Mucosa of rectum (tissue), 2 donors: Measurements from ENCODE around the gene BTBD9.

Experiments
- H3K27ac ChIP-seq, 2 donors: one replicate each; pipeline ENCODE4 v1.7.0; 2013; ENCODE audit warnings: inconsistent platforms in 2 of 2, low read depth in 2 of 2, low read length in 2 of 2
- H3K27me3 ChIP-seq, 2 donors: one replicate each; pipeline ENCODE4 v1.7.0; 2013; ENCODE audit warnings: low read length in 2 of 2; ENCODE audit not compliant: control insufficient read depth in 2 of 2, insufficient read depth in 2 of 2
- H3K36me3 ChIP-seq, 2 donors: one replicate each; pipeline ENCODE4 v1.7.0; 2013; ENCODE audit warnings: low read length in 2 of 2; ENCODE audit not compliant: control insufficient read depth in 2 of 2, insufficient read depth in 2 of 2
- H3K4me1 ChIP-seq, 2 donors: one replicate each; pipeline ENCODE4 v1.7.0; 2013; ENCODE audit warnings: low read length in 2 of 2, mild to moderate bottlenecking in 1 of 2; ENCODE audit not compliant: control insufficient read depth in 2 of 2, insufficient read depth in 2 of 2
- H3K4me3 ChIP-seq, 2 donors: one replicate each; pipeline ENCODE4 v1.7.0; 2013; ENCODE audit warnings: low read length in 2 of 2
- H3K9ac ChIP-seq, 2 donors: one replicate each; pipeline ENCODE4 v1.7.0; 2013; ENCODE audit warnings: low read length in 2 of 2, low read depth in 1 of 2, mild to moderate bottlenecking in 1 of 2
- H3K9me3 ChIP-seq, 2 donors: one replicate each; pipeline ENCODE4 v1.7.0; 2013; ENCODE audit warnings: low read length in 2 of 2; ENCODE audit not compliant: control insufficient read depth in 2 of 2
- donor health status: healthy.
- donor health status: Normal muscosa, but diverticular disease.

The BTBD9 gene

DNA sequence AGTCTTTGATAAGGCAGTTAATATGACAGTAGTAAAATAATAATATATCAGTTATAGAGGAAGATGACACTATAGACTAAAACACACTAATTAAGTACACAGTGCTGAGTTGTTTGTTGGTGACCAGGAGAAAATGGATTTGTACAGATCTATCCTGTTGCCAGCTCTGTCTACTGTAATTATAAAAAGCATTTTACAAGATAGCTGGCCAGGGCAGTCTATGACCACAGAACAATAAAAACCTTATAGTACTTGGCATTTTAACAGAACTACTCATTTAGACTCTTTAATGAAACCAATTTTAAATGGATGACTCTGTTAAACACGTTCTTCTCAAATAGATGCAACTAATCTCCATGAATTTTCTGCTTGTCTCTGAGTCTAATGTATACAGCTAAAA, 367.5 kb downstream of the BTBD9 start:
- no peak overlapping the region for H3K4me3 ChIP-seq
- no peak overlapping the region for H3K27ac ChIP-seq
- no peaks in the 10 kb centered on the region for H3K36me3 ChIP-seq
- H3K27me3 ChIP-seq = no peaks in the 10 kb centered on the region
- no peaks in the 10 kb centered on the region for H3K9me3 ChIP-seq
- no peaks in the 10 kb centered on the region for H3K4me1 ChIP-seq
- H3K9ac ChIP-seq = no peak overlapping the region

DNA sequence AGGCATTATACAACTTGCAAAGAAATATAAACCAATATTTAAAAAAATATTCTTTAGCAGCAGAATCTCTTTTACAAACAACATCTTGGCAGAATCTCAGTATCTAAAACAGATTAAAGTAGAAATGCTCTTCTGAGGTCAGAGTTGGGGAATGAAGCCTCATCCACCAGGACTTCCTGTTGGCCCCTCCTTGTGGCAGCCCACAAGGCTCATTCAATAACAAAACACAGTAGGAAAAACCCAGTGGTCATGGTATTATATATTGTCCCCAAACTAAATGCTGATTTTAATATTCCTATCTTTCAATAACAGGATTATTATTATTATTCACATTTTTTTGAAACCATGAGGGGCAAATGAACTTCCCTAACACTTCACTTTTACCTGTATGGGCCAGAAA, 368.6 kb downstream of the BTBD9 start:
- Histone ChIP-seq H3K27ac (no peak overlapping the region), H3K27me3 (no peaks in the 10 kb centered on the region), H3K4me3 (no peak overlapping the region), H3K4me1 (no peaks in the 10 kb centered on the region), H3K9ac (no peak overlapping the region), H3K9me3 (no peaks in the 10 kb centered on the region), H3K36me3 (no peaks in the 10 kb centered on the region)

- no peaks in the 10 kb centered on the region for H3K9me3 ChIP-seq
- no peaks in the 10 kb centered on the region for H3K36me3 ChIP-seq
- no peak overlapping the region for H3K9ac ChIP-seq
- no peak overlapping the region for H3K4me3 ChIP-seq
- H3K27ac ChIP-seq = no peak overlapping the region
- no peaks in the 10 kb centered on the region for H3K4me1 ChIP-seq
- H3K27me3 ChIP-seq = no peaks in the 10 kb centered on the region
These were observed 369.4 kb downstream of the BTBD9 start for GRCh38 chr6:38270367-38270766.

- Histone ChIP-seq H3K27ac (no peak overlapping the region), H3K9ac (no peak overlapping the region)
These were observed 370.1 kb downstream of the BTBD9 start for GRCh38 chr6:38269461-38270172.

DNA sequence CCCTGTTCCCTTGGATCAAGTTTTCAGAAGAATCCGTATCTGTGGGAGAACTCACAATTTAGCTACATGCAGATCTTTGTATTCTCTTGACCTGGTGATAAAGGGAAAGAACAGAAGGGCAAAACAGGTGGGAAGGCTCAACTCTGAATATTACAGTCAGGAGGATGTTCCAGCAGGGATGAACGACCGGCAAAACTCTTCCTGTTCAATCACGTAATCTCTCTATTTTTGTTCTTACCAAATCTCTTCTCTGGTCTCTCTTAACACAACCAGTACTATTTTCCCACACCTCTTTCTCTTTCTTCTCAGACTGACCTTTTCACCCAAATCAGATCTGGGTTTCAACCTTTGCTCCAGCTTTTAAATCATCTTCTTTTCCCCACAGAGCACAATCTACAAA, 371.4 kb downstream of the BTBD9 start:
- Histone ChIP-seq H3K27ac (no peak overlapping the region), H3K36me3 (no peaks in the 10 kb centered on the region), H3K9ac (no peak overlapping the region), H3K4me1 (no peaks in the 10 kb centered on the region), H3K4me3 (no peak overlapping the region), H3K9me3 (no peaks in the 10 kb centered on the region), H3K27me3 (no peaks in the 10 kb centered on the region)

More at GRCh38 chr6:38269461-38270172, 370.1 kb downstream of the BTBD9 start:
- no peaks in the 10 kb centered on the region for H3K36me3 ChIP-seq
- no peaks in the 10 kb centered on the region for H3K4me1 ChIP-seq
- no peak overlapping the region for H3K4me3 ChIP-seq
- no peaks in the 10 kb centered on the region for H3K9me3 ChIP-seq
- no peaks in the 10 kb centered on the region for H3K27me3 ChIP-seq

DNA sequence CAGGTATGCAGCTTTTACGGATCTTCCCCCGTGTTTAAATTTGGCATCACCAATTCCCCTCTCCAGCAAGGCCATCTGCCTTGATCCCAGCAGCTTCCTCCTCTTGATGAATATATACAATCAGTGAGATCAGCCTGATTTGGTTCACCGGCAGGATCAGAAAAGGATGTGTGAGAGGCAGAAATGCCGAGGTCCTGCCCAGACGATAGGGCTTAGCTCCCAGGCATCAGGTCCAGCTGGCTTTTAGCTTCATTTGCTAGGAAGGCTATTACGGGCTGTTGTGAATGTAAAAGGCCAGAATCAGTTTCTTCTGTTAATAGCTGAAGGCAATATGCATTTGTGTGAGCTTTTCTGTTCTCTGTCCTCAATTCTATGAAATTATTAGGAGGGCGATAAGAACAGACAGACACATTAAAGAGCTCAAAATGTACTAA, 372.8 kb downstream of the BTBD9 start:
- H3K4me3 ChIP-seq = no peak overlapping the region
- no peaks in the 10 kb centered on the region for H3K36me3 ChIP-seq
- peaks cover 0 to 4% of the 10 kb centered on the region in 2 donors for H3K4me1 ChIP-seq
- no peak overlapping the region for H3K27ac ChIP-seq
- no peaks in the 10 kb centered on the region for H3K9me3 ChIP-seq
- no peak overlapping the region for H3K9ac ChIP-seq
- H3K27me3 ChIP-seq = no peaks in the 10 kb centered on the region

DNA sequence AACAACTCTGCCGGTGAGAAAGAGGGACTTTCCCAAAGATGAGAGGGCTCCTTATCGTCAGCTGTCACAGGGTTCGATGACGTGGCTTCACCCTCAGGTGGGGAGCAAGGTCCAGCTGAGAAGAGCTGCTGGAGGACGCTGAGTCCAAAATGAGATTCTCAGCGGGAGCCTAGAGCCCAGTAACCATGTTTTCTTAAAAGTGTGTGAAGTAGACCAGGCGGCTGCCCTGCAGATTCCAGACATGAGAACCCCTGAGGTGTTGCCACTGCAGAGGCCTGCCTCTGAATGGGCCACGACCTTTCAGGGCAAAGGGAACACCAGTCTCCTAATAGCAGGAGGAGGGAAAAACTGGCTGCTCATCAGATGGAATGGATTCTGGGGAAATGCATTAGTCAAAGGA, 375.1 kb downstream of the BTBD9 start:
- no peaks in the 10 kb centered on the region for H3K36me3 ChIP-seq
- no peak overlapping the region for H3K4me3 ChIP-seq
- H3K9me3 ChIP-seq = no peaks in the 10 kb centered on the region
- H3K9ac ChIP-seq = no peak overlapping the region
- no peaks in the 10 kb centered on the region for H3K27me3 ChIP-seq
- peaks cover 0 to 5% of the 10 kb centered on the region in 2 donors for H3K4me1 ChIP-seq
- no peak overlapping the region for H3K27ac ChIP-seq

- H3K9me3 ChIP-seq = no peaks in the 10 kb centered on the region
- H3K4me3 ChIP-seq = no peak overlapping the region
- H3K27me3 ChIP-seq = no peaks in the 10 kb centered on the region
- H3K27ac ChIP-seq = no peak overlapping the region
- peaks cover 0 to 3% of the 10 kb centered on the region in 2 donors for H3K36me3 ChIP-seq
- H3K9ac ChIP-seq = no peak overlapping the region
- H3K4me1 ChIP-seq = peaks cover 0 to 5% of the 10 kb centered on the region in 2 donors
These were observed 377.1 kb downstream of the BTBD9 start for GRCh38 chr6:38262609-38263008.

GRCh38 chr6:38262026-38262425, 377.7 kb downstream of the BTBD9 start:
- Histone ChIP-seq H3K4me3 (no peak overlapping the region), H3K36me3 (peaks cover 0 to 3% of the 10 kb centered on the region in 2 donors), H3K27me3 (no peaks in the 10 kb centered on the region), H3K4me1 (peaks cover 0 to 5% of the 10 kb centered on the region in 2 donors), H3K27ac (no peak overlapping the region), H3K9me3 (no peaks in the 10 kb centered on the region), H3K9ac (no peak overlapping the region)

DNA sequence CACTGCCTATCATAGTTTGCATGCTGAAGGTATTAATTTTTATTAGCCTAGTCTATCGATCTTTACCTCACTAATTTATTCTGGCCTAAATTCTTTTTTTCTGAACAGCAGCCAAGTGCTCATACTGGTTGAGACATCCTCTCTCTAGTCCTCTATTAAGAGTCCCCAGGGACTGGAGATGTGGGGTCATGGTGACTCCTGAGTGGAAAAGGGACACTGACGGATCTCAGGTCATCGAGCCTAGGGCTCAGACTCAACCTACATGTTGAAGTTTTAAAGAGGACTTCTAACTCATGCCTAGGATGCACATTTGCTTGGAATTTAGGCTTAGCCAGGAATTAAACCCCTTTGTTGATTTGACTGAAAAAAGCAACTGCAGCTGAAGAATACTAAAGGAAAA, 378.1 kb downstream of the BTBD9 start:
- no peaks in the 10 kb centered on the region for H3K9me3 ChIP-seq
- H3K4me1 ChIP-seq = peaks cover 0 to 5% of the 10 kb centered on the region in 2 donors
- H3K27me3 ChIP-seq = no peaks in the 10 kb centered on the region
- H3K27ac ChIP-seq = no peak overlapping the region
- peaks cover 0 to 3% of the 10 kb centered on the region in 2 donors for H3K36me3 ChIP-seq
- H3K4me3 ChIP-seq = no peak overlapping the region
- no peak overlapping the region for H3K9ac ChIP-seq
